Measurements from ENCODE around the gene VPREB3. TPM values are rescaled to one million over a fixed set of nuclear protein-coding genes. Genes with fewer than 3 reads are reported as not detected.

VPREB3 gene
- total and polyA plus RNA-seq, 2 donors (not counting 1 experiment from before 2014, with no cell fraction given): not detected

- H3K9me3 ChIP-seq (ENCODE audit: control insufficient read depth, insufficient read depth, low read depth, low read length): no peaks in the 10 kb centered on the region
- TF ChIP-seq CTCF (conservative IDR thresholded peaks at IDR 0.05 in 1 of 2, IDR thresholded peaks at IDR 0.05 in 1 of 2; ENCODE audit: low read depth in 1 of 2, low read length in 2 of 2) (no peak), EZH2 (IDR thresholded peaks at IDR 0.05; ENCODE audit: low read length, missing control alignments) (peak; percentile 26)
- H3K36me3 ChIP-seq (ENCODE audit: control insufficient read depth, insufficient read depth, low read length): no peaks in the 10 kb centered on the region
- H3K79me2 ChIP-seq (ENCODE audit: control insufficient read depth, insufficient read depth, low read length): no peaks in the 10 kb centered on the region
- peak within 1 kb of the TSS; percentile 40 for H2AFZ ChIP-seq (ENCODE audit: low read length)
- H3K4me3 ChIP-seq (replicated peaks in 1 of 4; ENCODE audit: control extremely low read depth in 1 of 4, insufficient read depth in 1 of 4, low read depth in 3 of 4, low read length in 4 of 4): peak within 1 kb of the TSS; percentile 27 to 55 (median 41)
- H3K4me2 ChIP-seq (ENCODE audit: extremely low read depth, insufficient read depth, low read length): peak within 1 kb of the TSS; percentile 70
- no peak within 1 kb of the TSS for H3K27ac ChIP-seq (ENCODE audit: insufficient read depth, low read length)
- H3K9ac ChIP-seq (ENCODE audit: insufficient read depth, low read length): peak within 1 kb of the TSS; percentile 31
- no peaks in the 10 kb centered on the region for H4K20me1 ChIP-seq (ENCODE audit: control insufficient read depth, extremely low read depth, insufficient read depth, low read length)
- DNase-seq (ENCODE audit: low read depth in 2 of 2): peak in 1 of 2 donors; percentile 37
- no peaks in the 10 kb centered on the region for H3K27me3 ChIP-seq (ENCODE audit: control insufficient read depth, insufficient read depth, low read length)
- H3K4me1 ChIP-seq (ENCODE audit: control insufficient read depth, extremely low read depth, insufficient read depth, low read length): peaks cover 12% of the 10 kb centered on the region
These were observed 18.6 kb upstream of the VPREB3 start, which contains the start of gene MMP11 for GRCh38 chr22:23772649-23773473. TSS of gene MMP11 (plus strand) at chr22:23772849. CDS start at chr22:23772871, 22 bp downstream.

- Histone ChIP-seq H4K20me1 (ENCODE audit: control insufficient read depth, extremely low read depth, insufficient read depth, low read length) (no peaks in the 10 kb centered on the region), H3K27me3 (ENCODE audit: control insufficient read depth, insufficient read depth, low read length) (no peaks in the 10 kb centered on the region), H3K9me3 (ENCODE audit: control insufficient read depth, insufficient read depth, low read depth, low read length) (no peaks in the 10 kb centered on the region), H3K27ac (ENCODE audit: insufficient read depth, low read length) (no peak overlapping the region), H3K9ac (ENCODE audit: insufficient read depth, low read length) (no peak overlapping the region), H3K36me3 (ENCODE audit: control insufficient read depth, insufficient read depth, low read length) (no peaks in the 10 kb centered on the region), H3K4me1 (ENCODE audit: control insufficient read depth, extremely low read depth, insufficient read depth, low read length) (peaks cover 12% of the 10 kb centered on the region), H3K4me3 (replicated peaks in 1 of 4; ENCODE audit: control extremely low read depth in 1 of 4, insufficient read depth in 1 of 4, low read depth in 3 of 4, low read length in 4 of 4) (peak overlapping the region in 3 of 4 experiments; percentile 30 to 44 (median 33)), H2AFZ (ENCODE audit: low read length) (peak overlapping the region; percentile 40), H3K4me2 (ENCODE audit: extremely low read depth, insufficient read depth, low read length) (peak overlapping the region; percentile 52), H3K79me2 (ENCODE audit: control insufficient read depth, insufficient read depth, low read length) (no peaks in the 10 kb centered on the region)
- no peak for DNase-seq (ENCODE audit: low read depth in 2 of 2)
- TF ChIP-seq EZH2 (IDR thresholded peaks at IDR 0.05; ENCODE audit: low read length, missing control alignments) (no peak), CTCF (conservative IDR thresholded peaks at IDR 0.05 in 1 of 2, IDR thresholded peaks at IDR 0.05 in 1 of 2; ENCODE audit: low read depth in 1 of 2, low read length in 2 of 2) (no peak)
These were observed 18.1 kb upstream of the VPREB3 start for GRCh38 chr22:23772315-23772648.

GRCh38 chr22:23769321-23769965 is 15.2 kb upstream of the VPREB3 start:
- Histone ChIP-seq H3K27me3 (ENCODE audit: control insufficient read depth, insufficient read depth, low read length) (no peaks in the 10 kb centered on the region), H3K27ac (ENCODE audit: insufficient read depth, low read length) (no peak overlapping the region), H3K4me2 (ENCODE audit: extremely low read depth, insufficient read depth, low read length) (no peak overlapping the region), H3K9ac (ENCODE audit: insufficient read depth, low read length) (no peak overlapping the region), H3K4me1 (ENCODE audit: control insufficient read depth, extremely low read depth, insufficient read depth, low read length) (peaks cover 7% of the 10 kb centered on the region), H2AFZ (ENCODE audit: low read length) (no peak overlapping the region), H4K20me1 (ENCODE audit: control insufficient read depth, extremely low read depth, insufficient read depth, low read length) (no peaks in the 10 kb centered on the region), H3K36me3 (ENCODE audit: control insufficient read depth, insufficient read depth, low read length) (no peaks in the 10 kb centered on the region), H3K79me2 (ENCODE audit: control insufficient read depth, insufficient read depth, low read length) (no peaks in the 10 kb centered on the region), H3K9me3 (ENCODE audit: control insufficient read depth, insufficient read depth, low read depth, low read length) (no peaks in the 10 kb centered on the region), H3K4me3 (replicated peaks in 1 of 4; ENCODE audit: control extremely low read depth in 1 of 4, insufficient read depth in 1 of 4, low read depth in 3 of 4, low read length in 4 of 4) (no peak overlapping the region)
- DNase-seq (ENCODE audit: low read depth in 2 of 2): no peak
- no peak for TF ChIP-seq CTCF (conservative IDR thresholded peaks at IDR 0.05 in 1 of 2, IDR thresholded peaks at IDR 0.05 in 1 of 2; ENCODE audit: low read depth in 1 of 2, low read length in 2 of 2)
- TF ChIP-seq EZH2 (IDR thresholded peaks at IDR 0.05; ENCODE audit: low read length, missing control alignments): no peak
